HCT116 (cell line): ENCODE results near the gene SMOC1. TPM values are rescaled to one million over a fixed set of nuclear protein-coding genes. Genes with fewer than 3 reads are reported as not detected.

Source experiments
- ATAC-seq: fragments of 200-7000 bp; cut with Tn5 transposase; 2 replicates; pipeline ENCODE4 v1.9.1; 2020; ENCODE audit warnings: mild to moderate bottlenecking, moderate library complexity
- BruUV-seq: library from RNA; stranded (reverse); fragments of 400-500 nt; replicated peaks from 2 replicates; lab custom pipeline; 2021; lab: Mats Ljungman, UMichigan
- CTCF ChIA-PET: fragments of 300-600 bp; sonication (Branson Sonifier 250); formaldehyde crosslinking; loops from one replicate; lab custom pipeline; 2021; ENCODE audit warnings: antibody characterized with exemption; lab: Charles Lee
- POLR2A ChIA-PET: fragments of 300-600, 350-600 bp; sonication (Branson Sonifier 250); formaldehyde crosslinking; loops from one replicate; lab custom pipeline; 2021; ENCODE audit warnings: antibody characterized with exemption; lab: Charles Lee
- RAD21 ChIA-PET, 2 experiments: fragments of 300-600 bp; sonication (Branson Sonifier 250); formaldehyde crosslinking; loops; one replicate each; lab custom pipeline; 2023; ENCODE audit warnings: low total read pairs in 2 of 2; ENCODE audit not compliant: uncharacterized antibody in 2 of 2, unreplicated experiment in 2 of 2, low non-redundant PET in 1 of 2; lab: Charles Lee
- DNase-seq: peaks from one replicate; pipeline ENCODE4 v3.0.0-alpha.2; 2010; ENCODE audit warnings: low read depth, low spot score
- H2AFZ ChIP-seq: fragments of 200-600 bp; shearing (Covaris generic), sonication (generic); 2 replicates; pipeline ENCODE4 v1.6.1; 2017; ENCODE audit warnings: low read depth, mixed run types, mixed read lengths, antibody characterized with exemption, low read length; ENCODE audit not compliant: poor library complexity, severe bottlenecking
- H3K27ac ChIP-seq: 2 replicates; pipeline ENCODE4 v1.5.1; 2012; ENCODE audit warnings: low read depth, low read length
- H3K27me3 ChIP-seq: fragments of 200-600 bp; sonication (generic); 2 replicates; pipeline ENCODE4 v1.6.1; 2016; ENCODE audit warnings: mixed run types, low read length, mixed read lengths; ENCODE audit not compliant: insufficient read depth
- H3K36me3 ChIP-seq, 2 experiments: fragments of 200-500 bp in 1 of 2; fragments of 200-600 bp in 1 of 2; sonication (Bioruptor generic) in 1 of 2; sonication (generic) in 1 of 2; 2 replicates each; pipeline versions ENCODE4 v1.5.1 to v1.6.1; 2014 to 2016; ENCODE audit warnings: low read length in 2 of 2, inconsistent platforms in 1 of 2, mixed read lengths in 1 of 2, mixed run types in 1 of 2; ENCODE audit not compliant: insufficient read depth in 2 of 2, control insufficient read depth in 1 of 2
- H3K4me1 ChIP-seq, 2 experiments: fragments of 200-600 bp in 1 of 2; sonication (generic) in 1 of 2; 2 replicates each; pipeline versions ENCODE4 v1.5.1 to v1.6.1; 2012 to 2017; ENCODE audit warnings: low read length in 2 of 2, inconsistent platforms in 1 of 2, mild to moderate bottlenecking in 1 of 2, mixed read lengths in 1 of 2, mixed run types in 1 of 2, moderate library complexity in 1 of 2; ENCODE audit not compliant: insufficient read depth in 2 of 2, control insufficient read depth in 1 of 2
- H3K4me2 ChIP-seq: fragments of 200-600 bp; sonication (generic); 2 replicates; pipeline ENCODE4 v1.6.1; 2017; ENCODE audit warnings: mixed run types, low read length, mixed read lengths
- H3K4me3 ChIP-seq, 2 experiments: fragments of 200-600 bp in 1 of 2; sonication (generic) in 1 of 2; replicated peaks in 1 of 2; 2 replicates each; pipeline ENCODE4 v1.5.1; 2011 to 2016; ENCODE audit warnings: low read length in 2 of 2, control low read depth in 1 of 2, low read depth in 1 of 2, mild to moderate bottlenecking in 1 of 2, mixed read lengths in 1 of 2, mixed run types in 1 of 2
- H3K79me2 ChIP-seq: fragments of 200-600 bp; sonication (generic); 2 replicates; pipeline ENCODE4 v1.6.1; 2017; ENCODE audit warnings: mild to moderate bottlenecking, mixed run types, low read length, moderate library complexity, mixed read lengths; ENCODE audit not compliant: insufficient read depth
- H3K9ac ChIP-seq: fragments of 200-600 bp; sonication (generic); 2 replicates; pipeline ENCODE4 v1.6.1; 2016; ENCODE audit warnings: low read length, mixed read lengths
- H3K9me2 ChIP-seq: fragments of 200-600 bp; sonication (generic), shearing (Covaris generic); 2 replicates; pipeline ENCODE4 v1.6.1; 2017; ENCODE audit warnings: mixed run types, mild to moderate bottlenecking, moderate library complexity; ENCODE audit not compliant: insufficient read depth
- H3K9me3 ChIP-seq, 2 experiments: fragments of 200-500 bp in 1 of 2; fragments of 200-600 bp in 1 of 2; sonication (Bioruptor generic) in 1 of 2; sonication (generic) in 1 of 2; 2 replicates each; pipeline ENCODE4 v1.6.1; 2014 to 2017; ENCODE audit warnings: low read length in 2 of 2, mixed read lengths in 2 of 2, inconsistent platforms in 1 of 2, low read depth in 1 of 2, mild to moderate bottlenecking in 1 of 2, mixed run types in 1 of 2, moderate library complexity in 1 of 2; ENCODE audit not compliant: control insufficient read depth in 1 of 2, insufficient read depth in 1 of 2
- H4K20me1 ChIP-seq: fragments of 200-600 bp; sonication (generic), shearing (Covaris generic); 2 replicates; pipeline ENCODE4 v1.6.1; 2017; ENCODE audit warnings: mixed run types, mild to moderate bottlenecking, moderate library complexity; ENCODE audit not compliant: insufficient read depth
- CBX3 ChIP-seq: IDR thresholded peaks from 2 replicates; pipeline ENCODE4 v1.6.1; 2012; ENCODE audit warnings: low read depth
- CTCF ChIP-seq, 3 experiments: fragments of 200-600 bp in 1 of 3; sonication (generic) in 1 of 3; IDR thresholded peaks in 2 of 3; conservative IDR thresholded peaks in 1 of 3; 2 replicates each; pipeline ENCODE4 v1.5.1; 2012 to 2017; ENCODE audit warnings: low read depth in 2 of 3, low read length in 2 of 3, antibody characterized with exemption in 1 of 3, borderline replicate concordance in 1 of 3, control low read depth in 1 of 3, mild to moderate bottlenecking in 1 of 3, mixed read lengths in 1 of 3, mixed run types in 1 of 3, moderate library complexity in 1 of 3; ENCODE audit not compliant: insufficient read depth in 1 of 3
- EGR1 ChIP-seq: IDR thresholded peaks from 2 replicates; pipeline ENCODE4 v1.6.1; 2012; ENCODE audit warnings: low read depth
- ELF1 ChIP-seq: IDR thresholded peaks from 2 replicates; pipeline ENCODE4 v1.6.1; 2012; ENCODE audit warnings: low read depth, borderline replicate concordance
- EZH2phosphoT487 ChIP-seq: fragments of 200-600 bp; IDR thresholded peaks from 2 replicates; pipeline ENCODE4 v1.6.1; 2018; ENCODE audit warnings: antibody characterized with exemption, borderline replicate concordance
- FOSL1 ChIP-seq: IDR thresholded peaks from 2 replicates; pipeline ENCODE4 v1.6.1; 2012; ENCODE audit warnings: low read depth
- JUND ChIP-seq: IDR thresholded peaks from 2 replicates; pipeline ENCODE4 v1.6.1; 2012
- RAD21 ChIP-seq: IDR thresholded peaks from 2 replicates; pipeline ENCODE4 v1.6.1; 2012; ENCODE audit warnings: low read depth, mild to moderate bottlenecking
- SRF ChIP-seq: IDR thresholded peaks from 2 replicates; pipeline ENCODE4 v1.6.1; 2012; ENCODE audit warnings: low read depth
- YY1 ChIP-seq: IDR thresholded peaks from 2 replicates; pipeline ENCODE4 v1.6.1; 2011; ENCODE audit warnings: low read length, low read depth, moderate library complexity, mild to moderate bottlenecking; ENCODE audit not compliant: insufficient replicate concordance; ENCODE audit errors: extremely low read depth
- ZNF274 ChIP-seq: fragments of 200-500 bp; sonication (Bioruptor generic); IDR thresholded peaks from 2 replicates; pipeline ENCODE4 v1.6.1; 2014; ENCODE audit warnings: mild to moderate bottlenecking, low read depth, low read length, inconsistent platforms
- intact Hi-C: fragments of 100-400 bp; cut with micrococcal nuclease; formaldehyde crosslinking; loops from 2 replicates; pipeline ENCODE4 v1.10.0; 2022
- total RNA-seq: library from RNA; stranded (reverse); gene quantifications from one replicate; pipeline ENCODE4 v1.2.1, GENCODE V29; 2021; ENCODE audit not compliant: unreplicated experiment

The SMOC1 gene
- total RNA-seq, 1 experiment from 2014 or later = not detected

- TF ChIP-seq YY1 = no peak
Measured at GRCh38 chr14:69913686-69914085, 34.5 kb downstream of the SMOC1 start (continued).

GRCh38 chr14:69916396-69916795 is 37.2 kb downstream of the SMOC1 start:
- ATAC-seq (no peak), DNase-seq (no peak)
- no peaks in the 10 kb centered on the region for H4K20me1 ChIP-seq
- no peak overlapping the region for H3K4me3 ChIP-seq
- no peak overlapping the region for H3K4me2 ChIP-seq
- peaks cover 29% of the 10 kb centered on the region; the same call in 1 of the 2 replicates for H3K27me3 ChIP-seq
- BruUV-seq = no TSS peak
- no peak overlapping the region for H2AFZ ChIP-seq
- no peaks in the 10 kb centered on the region for H3K9me3 ChIP-seq
- TF ChIP-seq CBX3 = no peak
- no peak for TF ChIP-seq ELF1
- TF ChIP-seq CTCF (IDR thresholded peaks at IDR 0.05 in 2 of 3, conservative IDR thresholded peaks at IDR 0.05 in 1 of 3; ENCODE audit: borderline replicate concordance in 1 of 3, insufficient read depth in 1 of 3, low read depth in 2 of 3, low read length in 2 of 3) = no peak
- no peak for TF ChIP-seq FOSL1
- TF ChIP-seq SRF = no peak
- TF ChIP-seq JUND = no peak
- TF ChIP-seq EGR1 = no peak
- no peak for TF ChIP-seq EZH2phosphoT487
- TF ChIP-seq ZNF274 = no peak
- TF ChIP-seq RAD21 = no peak
- no peak for TF ChIP-seq YY1
- intact Hi-C loops = no loop called here
- H3K36me3 ChIP-seq = no peaks in the 10 kb centered on the region
- POLR2A ChIA-PET = no interaction called here
- no peaks in the 10 kb centered on the region for H3K4me1 ChIP-seq
- H3K9me2 ChIP-seq = no peaks in the 10 kb centered on the region
- RAD21 ChIA-PET = no interaction called here
- H3K79me2 ChIP-seq = no peaks in the 10 kb centered on the region
- H3K27ac ChIP-seq = no peak overlapping the region
- no peak overlapping the region for H3K9ac ChIP-seq
- CTCF ChIA-PET = no interaction called here
